ENCODE data around the gene NYNRIN. TPM values are rescaled to one million over a fixed set of nuclear protein-coding genes. Genes with fewer than 3 reads are reported as not detected.

NYNRIN gene
- total and polyA plus RNA-seq, 10 of the 15 experiments (the other 5 are each of a cell fraction or from before 2014, with no cell fraction given): under 0.01 to 0.15 (median 0.01) TPM; not detected in 5

GRCh38 chr14:24368562-24369252 is 30.1 kb upstream of the NYNRIN start (continued):
- peak; percentile 56; the same call in 1 of the 2 replicates for TF ChIP-seq YY1 (IDR thresholded peaks at IDR 0.05; ENCODE audit: low read depth, low read length)
- no peak for TF ChIP-seq SUPT20H (IDR thresholded peaks at IDR 0.05; ENCODE audit: borderline replicate concordance, control insufficient read depth, low read depth, low read length)
- TF ChIP-seq NFIC (IDR thresholded peaks at IDR 0.05; ENCODE audit: low read depth, low read length): no peak
- TF ChIP-seq USF1 (IDR thresholded peaks at IDR 0.05; ENCODE audit: borderline replicate concordance, extremely low read length, insufficient read depth, low read depth, low read length): no peak
- 0 out of 2 replicates have a peak, but pooled peaks have one; percentile 38 for TF ChIP-seq TAF1 (IDR thresholded peaks at IDR 0.05; ENCODE audit: borderline replicate concordance, low read depth, low read length)
- TF ChIP-seq NRF1 (conservative IDR thresholded peaks at IDR 0.05; ENCODE audit: low read depth, low read length): no peak
- TF ChIP-seq PAX5 (IDR thresholded peaks at IDR 0.05; ENCODE audit: borderline replicate concordance, low read depth, low read length): peak; percentile 36; the same call in 1 of the 2 replicates
- TF ChIP-seq DPF2 (IDR thresholded peaks at IDR 0.05): peak; percentile 92
- TF ChIP-seq MEF2B (IDR thresholded peaks at IDR 0.05; ENCODE audit: partially characterized antibody, poor library complexity, severe bottlenecking): peak; percentile 31
- TF ChIP-seq ZNF384 (IDR thresholded peaks at IDR 0.05; ENCODE audit: borderline replicate concordance, low read depth, low read length): no peak
- TF ChIP-seq YBX1 (IDR thresholded peaks at IDR 0.05): no peak
- no peak for TF ChIP-seq EED (IDR thresholded peaks at IDR 0.05; ENCODE audit: low read depth)
- no peak for TF ChIP-seq RBBP5 (conservative IDR thresholded peaks at IDR 0.05)
- TF ChIP-seq BCLAF1 (IDR thresholded peaks at IDR 0.05): no peak
- TF ChIP-seq KLF5 (IDR thresholded peaks at IDR 0.05; ENCODE audit: partially characterized antibody): peak; percentile 41
- TF ChIP-seq EGR1 (IDR thresholded peaks at IDR 0.05; ENCODE audit: borderline replicate concordance in 1 of 2, low read depth in 2 of 2, low read length in 2 of 2): peak in 1 of 2 experiments; percentile 86; a peak in 2 of 3 replicates
- TF ChIP-seq POLR2AphosphoS5 (IDR thresholded peaks at IDR 0.05; ENCODE audit: low read length): peak; percentile 57; the same call in 1 of the 2 replicates
- no peak for TF ChIP-seq ZNF274 (IDR thresholded peaks at IDR 0.05; ENCODE audit: insufficient read depth, insufficient read length)
- no peak for TF ChIP-seq SMAD5 (IDR thresholded peaks at IDR 0.05; ENCODE audit: low read depth)
- TF ChIP-seq IRF3 (IDR thresholded peaks at IDR 0.05): no peak
- TF ChIP-seq RCOR1 (conservative IDR thresholded peaks at IDR 0.05; ENCODE audit: low read depth, low read length): no peak
- no peak for TF ChIP-seq E2F8 (IDR thresholded peaks at IDR 0.05; ENCODE audit: low read depth, partially characterized antibody)
- peak; percentile 31 to 86; a peak in 3 of 4 replicates for TF ChIP-seq BHLHE40 (IDR thresholded peaks at IDR 0.05; ENCODE audit: borderline replicate concordance in 1 of 2, low read depth in 2 of 2, low read length in 1 of 2)
